GM12878 (cell line): Measurements from ENCODE around the gene DNMT3B. TPM values are rescaled to one million over a fixed set of nuclear protein-coding genes. Genes with fewer than 3 reads are reported as not detected.
A peak's percentile ranks its signal among the peaks of the same experiment; 100 is the strongest.

Experiments
- ATAC-seq: fragments of 200-7000 bp; cut with Tn5 transposase; 3 replicates; pipeline ENCODE4 v1.9.1; 2020; ENCODE audit warnings: mild to moderate bottlenecking, moderate library complexity
- BruUV-seq: library from RNA; stranded (reverse); fragments of 400-500 nt; replicated peaks from 2 replicates; lab custom pipeline; 2021; lab: Mats Ljungman, UMichigan
- CTCF ChIA-PET: fragments of 300-600 bp; sonication (Branson Sonifier 250); formaldehyde crosslinking; extraction: SDS; loops from one replicate; lab custom pipeline; 2021; ENCODE audit warnings: inconsistent platforms; lab: Yijun Ruan, JAX
- POLR2A ChIA-PET: fragments of 350-600 bp; formaldehyde crosslinking; extraction: SDS; loops from one replicate; lab custom pipeline; 2021; ENCODE audit warnings: inconsistent platforms; lab: Charles Lee
- RAD21 ChIA-PET: fragments of 300-600 bp; sonication (Branson Sonifier 250); formaldehyde crosslinking; loops from one replicate; lab custom pipeline; 2023; ENCODE audit warnings: antibody characterized with exemption; ENCODE audit not compliant: unreplicated experiment; lab: Charles Lee
- SMC1A ChIA-PET: fragments of 300-600 bp; sonication (Branson Sonifier 250); formaldehyde crosslinking; loops from one replicate; lab custom pipeline; 2023; ENCODE audit not compliant: unreplicated experiment, uncharacterized antibody; lab: Charles Lee
- DNase-seq: peaks from one replicate; pipeline ENCODE4 v3.0.0-alpha.2; 2011; ENCODE audit warnings: low read depth, low spot score
- FAIRE-seq: peaks from 3 replicates; lab custom pipeline; 2011; peaks lifted over from hg19 to GRCh38; lab: Jason Lieb, UNC
- H2AFZ ChIP-seq: 2 replicates; pipeline ENCODE4 v1.6.0; 2011; ENCODE audit warnings: low read depth, low read length, control low read depth; ENCODE audit not compliant: control insufficient read depth
- H3K27ac ChIP-seq: 2 replicates; pipeline ENCODE4 v1.5.1; 2011; ENCODE audit warnings: control low read depth; ENCODE audit not compliant: control insufficient read depth, insufficient read depth
- H3K27me3 ChIP-seq, 2 experiments: replicated peaks in 1 of 2; 2 replicates each; pipeline versions ENCODE4 v1.6.0 to v1.6.1; 2011; ENCODE audit warnings: low read length in 1 of 2; ENCODE audit not compliant: control insufficient read depth in 2 of 2, insufficient read depth in 2 of 2
- H3K36me3 ChIP-seq, 2 experiments: 2 replicates each; pipeline ENCODE4 v1.5.1; 2011; ENCODE audit warnings: low read length in 1 of 2; ENCODE audit not compliant: control insufficient read depth in 2 of 2, insufficient read depth in 2 of 2
- H3K4me1 ChIP-seq: 2 replicates; pipeline ENCODE4 v1.6.1; 2011; ENCODE audit warnings: mild to moderate bottlenecking, low read length, moderate library complexity, mixed read lengths; ENCODE audit not compliant: control insufficient read depth, insufficient read depth
- H3K4me2 ChIP-seq: 2 replicates; pipeline ENCODE4 v1.6.0; 2011; ENCODE audit warnings: control low read depth; ENCODE audit not compliant: control insufficient read depth, insufficient read depth
- H3K4me3 ChIP-seq: fragments of 200-600 bp; sonication (generic); 2 replicates; pipeline ENCODE4 v1.5.1; 2016
- H3K79me2 ChIP-seq: 2 replicates; pipeline ENCODE4 v1.6.0; 2011; ENCODE audit warnings: low read length; ENCODE audit not compliant: control insufficient read depth, insufficient read depth
- H3K9ac ChIP-seq: 2 replicates; pipeline ENCODE4 v1.8.0; 2011; ENCODE audit warnings: low read length, control low read depth, mixed read lengths; ENCODE audit not compliant: control insufficient read depth, insufficient read depth
- H3K9me3 ChIP-seq: replicated peaks from 3 replicates; pipeline ENCODE4 v1.5.1; 2011; ENCODE audit warnings: mild to moderate bottlenecking, low read length; ENCODE audit not compliant: control insufficient read depth, insufficient read depth
- H4K20me1 ChIP-seq: 2 replicates; pipeline ENCODE4 v1.6.0; 2011; ENCODE audit not compliant: control insufficient read depth, insufficient read depth
- ASH2L ChIP-seq: fragments of 300-600, 200-600 bp; sonication (generic); IDR thresholded peaks from 2 replicates; pipeline ENCODE4 v1.6.1; 2017; ENCODE audit warnings: low read depth, mild to moderate bottlenecking, borderline replicate concordance
- CEBPB ChIP-seq, 2 experiments: fragments of 150-350 bp in 1 of 2; IDR thresholded peaks; 2 replicates each; pipeline ENCODE4 v1.6.1; 2012 to 2014; ENCODE audit warnings: low read depth in 2 of 2, low read length in 2 of 2, borderline replicate concordance in 1 of 2, inconsistent platforms in 1 of 2
- EGR1 ChIP-seq, 2 experiments: IDR thresholded peaks; 1 replicate in 1 of 2; 2 replicates in 1 of 2; pipeline ENCODE4 v1.6.1; 2011 to 2012; ENCODE audit warnings: low read depth in 2 of 2, low read length in 2 of 2, borderline replicate concordance in 1 of 2, mild to moderate bottlenecking in 1 of 2, moderate library complexity in 1 of 2
- ESRRA ChIP-seq: IDR thresholded peaks from 2 replicates; pipeline ENCODE4 v1.6.1; 2012; ENCODE audit warnings: mild to moderate bottlenecking, low read length, improper control_type of control experiment
- EZH2 ChIP-seq: IDR thresholded peaks from 2 replicates; pipeline ENCODE4 v1.6.1; 2012; ENCODE audit warnings: low read depth, mild to moderate bottlenecking, control low read depth, inconsistent platforms, low read length, borderline replicate concordance; ENCODE audit not compliant: control insufficient read depth
- IKZF1 ChIP-seq: fragments of 450-650 bp; conservative IDR thresholded peaks from 2 replicates; pipeline ENCODE4 v1.6.1; 2017; ENCODE audit warnings: antibody characterized with exemption, mild to moderate bottlenecking
- KDM1A ChIP-seq: fragments of 200-600 bp; sonication (generic); IDR thresholded peaks from 2 replicates; pipeline ENCODE4 v1.6.1; 2016; ENCODE audit warnings: borderline replicate concordance
- MTA2 ChIP-seq: fragments of 450-650 bp; IDR thresholded peaks from 2 replicates; pipeline ENCODE4 v1.6.1; 2016; ENCODE audit warnings: low read depth, mild to moderate bottlenecking, moderate library complexity
- NR2F1 ChIP-seq: fragments of 450-650 bp; conservative IDR thresholded peaks from 2 replicates; pipeline ENCODE4 v1.6.1; 2017; ENCODE audit warnings: mild to moderate bottlenecking
- POLR2AphosphoS2 ChIP-seq: IDR thresholded peaks from 2 replicates; pipeline ENCODE4 v1.6.1; 2011; ENCODE audit warnings: low read depth, mild to moderate bottlenecking, low read length, improper control_type of control experiment, moderate library complexity
- SMC3 ChIP-seq: IDR thresholded peaks from 2 replicates; pipeline ENCODE4 v1.6.1; 2011; ENCODE audit warnings: low read length, improper control_type of control experiment, borderline replicate concordance
- STAT1 ChIP-seq: fragments of 450-650 bp; conservative IDR thresholded peaks from 2 replicates; pipeline ENCODE4 v1.6.1; 2014; ENCODE audit warnings: antibody characterized with exemption, mild to moderate bottlenecking
- WGBS: methylation state at CpG from one replicate; pipeline ENCODE4 v1.1.6; 2016; ENCODE audit warnings: low lambda C conversion rate; ENCODE audit not compliant: insufficient replicate concordance, insufficient coverage; ENCODE audit errors: missing lambda C conversion rate; 5-methylcytosine and 5-hydroxymethylcytosine counted together
- in situ Hi-C: fragments of 300-500 bp; cut with MboI; formaldehyde crosslinking; loops from 9 replicates; pipeline ENCODE4 v1.14.3; 2018; ENCODE audit warnings: mixed read lengths
- intact Hi-C: fragments of 100-400 bp; cut with micrococcal nuclease; formaldehyde crosslinking; loops from one replicate; pipeline ENCODE4 v1.14.2; 2022; ENCODE audit not compliant: unreplicated experiment
- polyA plus RNA-seq, 11 experiments: library from polyadenylated mRNA; depleted of rRNA in 4 of 11; unstranded in 6 of 11; stranded (reverse) in 5 of 11; fragments of >200 nt; fragmentation: Nextera tagmentation in 4 of 11; fragmentation: Illumina TruSeq in 1 of 11; extraction: Ambion mirVana in 4 of 11; extraction: Trizol in 1 of 11; gene quantifications; 1 replicate in 1 of 11; 2 replicates in 10 of 11; pipeline versions ENCODE4 v1.2.1 to v1.2.3, GENCODE V29; 2011 to 2016; ENCODE audit warnings: inconsistent platforms in 2 of 11, missing spikeins in 2 of 11, low read depth in 1 of 11
- total RNA-seq, 4 experiments: library from RNA; depleted of rRNA in 3 of 4; stranded (reverse); fragments of >200 nt in 3 of 4; fragmentation: Illumina TruSeq in 1 of 4; extraction: Trizol in 1 of 4; gene quantifications; 2 replicates each; pipeline versions ENCODE4 v1.2.1 to v1.2.3, GENCODE V29; 2013 to 2021
- TF ChIP-seq, protein P1 (sequence below): fragments of 450-650 bp; IDR thresholded peaks from 2 replicates; pipeline ENCODE4 v1.6.1; 2017; ENCODE audit warnings: mild to moderate bottlenecking

Gene DNMT3B
- total and polyA plus RNA-seq, 10 of the 15 experiments (the other 5 are each of a cell fraction or from before 2014, with no cell fraction given), result 0.23 to 1.9 (median 1.1) TPM

DNA sequence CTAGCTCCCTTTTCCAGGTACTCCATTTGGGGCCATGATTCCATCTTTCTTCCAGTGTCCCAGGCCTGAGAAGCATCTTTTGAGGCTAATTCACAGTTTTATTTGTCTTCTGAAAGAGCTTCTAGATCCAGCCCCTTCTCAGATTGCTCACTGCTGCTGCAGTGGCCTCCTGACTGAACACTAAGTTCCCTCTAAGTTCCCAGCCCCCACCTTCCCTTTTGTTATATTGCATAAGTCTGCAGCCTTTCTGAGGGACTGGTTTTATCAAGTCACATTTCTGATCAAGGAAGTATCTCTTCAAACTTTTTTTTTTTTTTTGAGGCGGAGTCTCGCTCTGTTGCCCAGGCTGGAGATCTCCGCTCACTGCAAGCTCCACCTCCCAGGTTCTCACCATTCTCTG, 68.3 kb downstream of the DNMT3B start:
- in situ Hi-C loops (no loop called here), intact Hi-C loops (loop anchor here (5.0 kb wide), 1 partner anchor 38 kb away; no protein-coding TSS in a partner anchor)
- Histone ChIP-seq H3K36me3 (peaks cover 8 to 30% of the 10 kb centered on the region in 2 experiments), H3K4me1 (no peaks in the 10 kb centered on the region), H3K27me3 (no peaks in the 10 kb centered on the region), H3K79me2 (peaks cover 28% of the 10 kb centered on the region), H2AFZ (no peak overlapping the region), H4K20me1 (no peaks in the 10 kb centered on the region; the same call in 1 of the 2 replicates), H3K4me3 (no peak overlapping the region), H3K4me2 (no peak overlapping the region), H3K27ac (no peak overlapping the region), H3K9me3 (no peaks in the 10 kb centered on the region), H3K9ac (no peak overlapping the region)
- ChIA-PET POLR2A (interaction anchor here (1.1 kb wide), 1 partner anchor 9 kb away, joined by 3 read pairs; no protein-coding TSS in a partner anchor), CTCF (interaction anchor here (1.3 to 1.9 kb wide), 4 partner anchors 9 to 40 kb away, joined by 3 to 8 read pairs (median 5); no protein-coding TSS in a partner anchor), SMC1A (interaction anchor here (1.5 kb wide), 1 partner anchor 40 kb away, joined by 5 read pairs; no protein-coding TSS in a partner anchor), RAD21 (interaction anchor here (1.0 kb wide), 1 partner anchor 26 kb away, joined by 3 read pairs; no protein-coding TSS in a partner anchor)
- DNase-seq (no peak), ATAC-seq (no peak), FAIRE-seq (no peak)
- TF ChIP-seq ESRRA (no peak), STAT1 (no peak), MTA2 (no peak), SMC3 (no peak)
- BruUV-seq, result no TSS peak
- 92% methylated on average over 3 of the region's 3 CpGs for WGBS

DNA sequence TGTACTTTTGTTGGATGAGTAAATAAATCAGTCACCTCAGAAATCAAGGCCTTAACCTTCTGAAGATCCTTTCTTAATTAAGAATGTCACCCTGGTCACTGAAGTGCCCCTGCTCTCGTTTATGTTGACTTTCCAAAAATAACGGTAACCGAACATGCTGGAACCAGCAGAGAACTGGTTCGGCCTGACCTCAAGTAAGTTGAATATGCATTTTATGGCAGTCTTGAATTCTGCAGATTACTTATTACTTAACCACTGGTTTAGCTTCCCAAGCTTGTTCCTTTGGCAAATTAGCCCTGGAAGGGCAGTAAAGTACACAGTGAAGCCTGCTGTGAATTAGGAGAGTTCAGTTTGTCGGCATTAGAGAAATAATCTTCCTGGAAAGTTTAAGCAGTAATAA, 69.8 kb downstream of the DNMT3B start:
- FAIRE-seq (peak; percentile 27), DNase-seq (no peak), ATAC-seq (no peak)
- SMC1A ChIA-PET, result no interaction called here
- in situ Hi-C loops (no loop called here), intact Hi-C loops (loop anchor here (5.0 kb wide), 1 partner anchor 40 kb away; no protein-coding TSS in a partner anchor)
- CTCF ChIA-PET, result interaction anchor here (1.3 kb wide), 1 partner anchor 10 kb away, joined by 3 read pairs; no protein-coding TSS in a partner anchor
- H3K9ac ChIP-seq, result no peak overlapping the region
- H3K27ac ChIP-seq, result no peak overlapping the region
- peaks cover 21% of the 10 kb centered on the region for H3K79me2 ChIP-seq
- H3K27me3 ChIP-seq, result no peaks in the 10 kb centered on the region
- no peaks in the 10 kb centered on the region for H3K9me3 ChIP-seq
- H3K36me3 ChIP-seq, result peaks cover 13 to 31% of the 10 kb centered on the region in 2 experiments
- no peaks in the 10 kb centered on the region; the same call in 1 of the 2 replicates for H4K20me1 ChIP-seq
- no peak overlapping the region for H3K4me2 ChIP-seq
- no peak overlapping the region for H2AFZ ChIP-seq
- no peaks in the 10 kb centered on the region for H3K4me1 ChIP-seq
- POLR2A ChIA-PET, result interaction anchor here (1.5 kb wide), 1 partner anchor 10 kb away, joined by 3 read pairs; no protein-coding TSS in a partner anchor
- H3K4me3 ChIP-seq, result no peak overlapping the region
- RAD21 ChIA-PET, result no interaction called here
- 99% methylated on average over 5 of the region's 5 CpGs for WGBS
- no TSS peak for BruUV-seq
- TF ChIP-seq EGR1 (IDR thresholded peaks at IDR 0.05; ENCODE audit: borderline replicate concordance in 1 of 2, low read depth in 2 of 2, low read length in 2 of 2), result no peak
- TF ChIP-seq KDM1A, result no peak
- TF ChIP-seq, protein P1, sequence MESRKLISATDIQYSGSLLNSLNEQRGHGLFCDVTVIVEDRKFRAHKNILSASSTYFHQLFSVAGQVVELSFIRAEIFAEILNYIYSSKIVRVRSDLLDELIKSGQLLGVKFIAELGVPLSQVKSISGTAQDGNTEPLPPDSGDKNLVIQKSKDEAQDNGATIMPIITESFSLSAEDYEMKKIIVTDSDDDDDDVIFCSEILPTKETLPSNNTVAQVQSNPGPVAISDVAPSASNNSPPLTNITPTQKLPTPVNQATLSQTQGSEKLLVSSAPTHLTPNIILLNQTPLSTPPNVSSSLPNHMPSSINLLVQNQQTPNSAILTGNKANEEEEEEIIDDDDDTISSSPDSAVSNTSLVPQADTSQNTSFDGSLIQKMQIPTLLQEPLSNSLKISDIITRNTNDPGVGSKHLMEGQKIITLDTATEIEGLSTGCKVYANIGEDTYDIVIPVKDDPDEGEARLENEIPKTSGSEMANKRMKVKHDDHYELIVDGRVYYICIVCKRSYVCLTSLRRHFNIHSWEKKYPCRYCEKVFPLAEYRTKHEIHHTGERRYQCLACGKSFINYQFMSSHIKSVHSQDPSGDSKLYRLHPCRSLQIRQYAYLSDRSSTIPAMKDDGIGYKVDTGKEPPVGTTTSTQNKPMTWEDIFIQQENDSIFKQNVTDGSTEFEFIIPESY, result no peak
- no peak for TF ChIP-seq ASH2L
- no peak for TF ChIP-seq NR2F1
- TF ChIP-seq CEBPB (IDR thresholded peaks at IDR 0.05; ENCODE audit: borderline replicate concordance in 1 of 2, low read depth in 2 of 2, low read length in 2 of 2), result no peak
- TF ChIP-seq POLR2AphosphoS2, result no peak
- TF ChIP-seq IKZF1, result no peak
- no peak for TF ChIP-seq EZH2
